RKO (cell line): ENCODE measurements around the gene ZNF35.
"Not testable (repeated sequence)": the region's sequence is repeated elsewhere in the genome, so short reads cannot be mapped to it uniquely, and the experiment has no call there.

ENCODE experiments used
- DNase-seq: peaks from one replicate; pipeline ENCODE4 v3.0.0-alpha.2; 2016; ENCODE audit warnings: low spot score

The ZNF35 gene

GRCh38 chr3:44648564-44649229 lies at the start of gene ZNF35:
Gene ZNF35, plus strand, starts transcription at chr3:44648732. Its CDS starts 2,336 bp downstream, at chr3:44651068.
- DNase-seq = peak; percentile 95

- DNase-seq = no peak
These were observed 46.8 kb upstream of the ZNF35 start for GRCh38 chr3:44601749-44602148.

- DNase-seq = no peak
These were observed 35.9 kb upstream of the ZNF35 start for GRCh38 chr3:44612678-44613077.

- DNase-seq = peak; percentile 93
These were observed 23.6 kb upstream of the ZNF35 start, which contains the start of gene ZNF197 for GRCh38 chr3:44624749-44625480. Gene ZNF197, plus strand, starts transcription at chr3:44625036. Its CDS starts 4,119 bp downstream, at chr3:44629155.

GRCh38 chr3:44628716-44629115 lies 19.8 kb upstream of the ZNF35 start:
- no peak for DNase-seq

- no peak for DNase-seq
These were observed 16.3 kb upstream of the ZNF35 start for GRCh38 chr3:44632193-44632592.

- DNase-seq = no peak
These were observed 6.2 kb upstream of the ZNF35 start for GRCh38 chr3:44642337-44642736.

GRCh38 chr3:44643024-44643423 lies 5.5 kb upstream of the ZNF35 start:
- DNase-seq = no peak

GRCh38 chr3:44647771-44648170 lies 761 bp upstream of the ZNF35 start:
- DNase-seq = no peak

- no peak for DNase-seq
These were observed 1.2 kb downstream of the ZNF35 start for GRCh38 chr3:44649709-44650108.

- no peak for DNase-seq
These were observed 5.5 kb downstream of the ZNF35 start for GRCh38 chr3:44654039-44654438.

- no peak for DNase-seq
These were observed 10.5 kb downstream of the ZNF35 start for GRCh38 chr3:44659015-44659414.

- DNase-seq = no peak
These were observed 10.9 kb downstream of the ZNF35 start for GRCh38 chr3:44659434-44659833.

GRCh38 chr3:44661189-44661588 lies 12.7 kb downstream of the ZNF35 start:
- DNase-seq = peak; percentile 15

GRCh38 chr3:44665173-44665572 lies 16.6 kb downstream of the ZNF35 start:
- no peak for DNase-seq

- no peak for DNase-seq
These were observed 17.8 kb downstream of the ZNF35 start for GRCh38 chr3:44666346-44666745.

- no peak for DNase-seq
These were observed 21.2 kb downstream of the ZNF35 start for GRCh38 chr3:44669760-44670159.

- DNase-seq = not testable (repeated sequence)
These were observed 24.9 kb downstream of the ZNF35 start for GRCh38 chr3:44673466-44673865.

GRCh38 chr3:44674211-44674610 lies 25.7 kb downstream of the ZNF35 start:
- no peak for DNase-seq

GRCh38 chr3:44678480-44679116 lies 30.1 kb downstream of the ZNF35 start:
- no peak for DNase-seq

GRCh38 chr3:44680921-44681455 lies 32.5 kb downstream of the ZNF35 start:
- no peak for DNase-seq

- peak; percentile 74 for DNase-seq
These were observed 33.8 kb downstream of the ZNF35 start for GRCh38 chr3:44682182-44682896.
